ENCODE results near the gene ATP10D.
A peak's percentile ranks its signal among the peaks of the same experiment; 100 is the strongest.

DNA sequence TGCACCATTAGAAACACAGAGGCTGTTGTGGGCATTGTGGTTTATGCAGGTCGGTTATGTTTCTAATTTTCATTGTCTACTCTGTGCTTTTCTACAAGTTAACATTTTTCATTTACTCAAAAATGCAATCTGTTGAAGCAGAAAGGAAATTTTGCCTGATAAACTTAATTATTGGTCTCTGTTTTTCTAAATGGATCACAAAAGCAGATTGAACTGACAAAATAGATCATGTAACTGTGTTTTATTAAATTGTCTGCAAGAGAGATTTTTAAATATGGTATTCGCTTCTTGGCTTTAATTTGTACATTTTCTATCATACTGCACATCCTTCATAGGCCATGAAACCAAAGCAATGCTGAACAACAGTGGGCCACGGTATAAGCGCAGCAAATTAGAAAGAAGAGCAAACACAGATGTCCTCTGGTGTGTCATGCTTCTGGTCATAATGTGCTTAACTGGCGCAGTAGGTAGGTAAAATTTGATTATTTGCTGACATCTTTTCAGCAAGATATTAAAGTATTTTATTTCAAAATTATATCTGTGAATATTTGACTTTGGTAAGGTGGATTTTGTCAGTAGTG, 50.6 kb downstream of the ATP10D start:
- TF ChIP-seq GATA2 (IDR thresholded peaks at IDR 0.05; ENCODE audit: low read depth, low read length) (peak; percentile 45; the same call in 1 of the 2 replicates), GATA3 (IDR thresholded peaks at IDR 0.05; ENCODE audit: low read depth, low read length) (peak; percentile 67)

Data from SH-SY5Y (cell line).